NCI-H2029 treated with DMSO at 0.1 percent for 48 hours (cell line): Measurements from ENCODE around the gene SPSB1.

Experiments used
- DNase-seq: peaks from one replicate; lab custom pipeline; 2025; lab: John Stamatoyannopoulos, UW

SPSB1 gene

GRCh38 chr1:9345471-9345870, 52.8 kb downstream of the SPSB1 start:
- no peak for DNase-seq

GRCh38 chr1:9345922-9346321, 53.2 kb downstream of the SPSB1 start:
- no peak for DNase-seq

DNA sequence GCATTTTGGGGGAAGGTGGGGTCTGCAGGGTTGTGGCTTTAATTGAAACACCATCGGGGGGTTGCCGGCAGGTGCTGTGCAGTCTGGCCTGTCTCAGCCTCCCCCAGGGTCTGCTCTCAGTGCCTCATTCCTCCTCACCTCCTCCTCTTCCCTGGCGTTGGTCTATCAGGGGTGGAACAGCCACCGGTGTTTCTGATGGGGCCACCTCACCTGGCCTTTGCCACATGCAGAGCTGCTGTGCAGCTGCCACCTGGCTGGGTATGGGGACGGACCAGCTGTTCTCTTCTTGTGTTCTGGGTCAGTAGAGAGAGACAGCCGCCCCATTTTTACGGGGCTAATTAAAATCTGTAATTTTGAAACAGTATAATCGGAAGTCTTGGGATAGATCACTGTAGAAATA, 53.9 kb downstream of the SPSB1 start:
- DNase-seq: no peak

- DNase-seq: no peak
These were observed 54.6 kb downstream of the SPSB1 start for GRCh38 chr1:9347095-9347850.

GRCh38 chr1:9349331-9349851, 56.7 kb downstream of the SPSB1 start:
- DNase-seq: no peak

DNA sequence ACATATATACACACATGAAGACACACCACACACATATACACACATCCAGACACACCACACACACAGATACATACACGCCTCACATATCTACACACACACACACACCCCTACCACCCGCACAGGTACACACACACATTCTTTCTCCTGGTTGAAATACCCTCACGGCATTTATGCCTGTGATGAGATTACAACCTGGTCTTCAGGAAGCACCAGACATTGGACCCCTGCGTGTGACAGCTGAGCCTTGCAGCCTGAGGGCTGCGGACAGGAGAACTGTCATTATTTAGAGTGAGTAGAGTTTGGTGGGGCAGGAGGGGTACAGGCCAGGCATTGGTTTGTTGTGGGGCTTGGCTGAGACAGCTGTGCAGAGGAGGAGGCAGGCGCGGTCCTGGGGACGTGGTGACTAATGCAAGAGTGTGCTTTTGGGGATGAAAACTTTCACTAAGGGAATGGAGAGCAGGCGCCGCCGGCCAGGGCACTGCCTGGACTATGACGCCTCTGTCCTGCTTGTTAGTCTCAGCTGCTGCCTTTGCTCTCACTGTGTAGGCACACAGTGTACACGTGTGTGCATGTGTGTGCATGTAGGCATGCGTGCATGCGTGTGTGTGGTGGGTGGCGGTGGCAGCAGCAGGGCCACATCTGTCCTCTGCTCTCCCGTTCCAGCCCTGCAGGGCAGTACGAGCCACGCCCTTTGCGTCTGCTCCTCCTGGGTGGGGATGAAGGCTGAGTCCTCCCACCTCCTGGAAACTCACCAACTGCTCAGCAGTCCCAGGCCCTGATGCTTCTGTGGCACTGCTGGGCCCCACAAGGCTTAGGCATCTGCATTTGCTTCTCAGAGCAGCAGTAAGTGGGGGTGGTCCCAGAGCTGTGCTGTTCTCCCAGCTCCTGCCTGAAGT, 57.6 kb downstream of the SPSB1 start:
- DNase-seq: no peak

DNA sequence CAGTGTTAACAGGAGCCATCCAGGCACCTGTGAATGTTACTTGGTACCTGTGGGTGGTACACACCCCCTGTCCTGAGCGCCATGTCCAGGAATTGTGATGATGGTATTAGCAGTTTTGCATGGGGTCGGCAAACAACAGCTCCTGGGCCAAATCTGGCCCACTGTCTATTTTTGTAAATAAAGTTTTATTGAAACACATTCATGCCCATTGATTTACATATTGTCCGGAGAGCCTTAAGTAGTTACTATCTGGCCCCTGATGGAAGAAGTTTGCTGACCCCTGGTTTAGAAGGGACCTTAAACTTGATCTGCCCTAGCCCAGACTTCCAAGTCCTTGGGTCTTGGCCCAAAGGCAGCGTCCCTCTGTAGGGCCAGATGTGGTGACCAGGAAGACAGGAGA, 58.3 kb downstream of the SPSB1 start:
- DNase-seq: no peak

DNA sequence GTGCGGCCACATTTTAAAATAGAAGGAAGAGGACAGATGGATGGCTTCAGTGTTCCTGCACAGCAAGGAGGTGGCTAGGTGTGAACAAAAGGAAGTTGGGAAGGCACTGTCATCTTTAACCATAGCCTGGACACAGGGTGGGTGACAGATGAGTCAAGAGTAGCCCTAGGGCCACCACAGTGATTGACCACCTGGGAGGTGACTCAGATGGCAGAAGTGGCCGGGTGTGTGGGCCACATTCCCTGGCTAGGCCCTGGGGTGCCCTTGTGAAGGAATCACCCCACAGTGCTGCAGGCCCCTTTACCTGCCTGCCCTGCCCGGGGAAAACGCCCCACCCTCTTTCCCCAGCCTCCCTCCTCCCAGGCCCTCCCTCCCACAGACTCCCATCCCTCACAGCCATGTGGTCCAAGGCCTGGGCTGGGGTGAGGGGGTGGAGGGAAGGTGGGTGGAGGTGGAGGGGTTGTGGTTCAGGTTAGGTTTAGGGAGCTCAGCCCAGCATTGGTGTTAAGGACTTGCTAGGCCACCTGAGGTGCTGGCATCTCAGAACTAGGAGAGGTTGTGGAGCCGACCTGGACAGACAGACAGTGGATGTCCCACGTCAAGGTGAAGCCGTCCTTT, 59.1 kb downstream of the SPSB1 start:
- DNase-seq: no peak

GRCh38 chr1:9352377-9353134, 59.9 kb downstream of the SPSB1 start:
- no peak for DNase-seq

- DNase-seq: no peak
These were observed 62.8 kb downstream of the SPSB1 start for GRCh38 chr1:9355503-9355902.

- no peak for DNase-seq
These were observed 63.3 kb downstream of the SPSB1 start for GRCh38 chr1:9356021-9356420.

DNA sequence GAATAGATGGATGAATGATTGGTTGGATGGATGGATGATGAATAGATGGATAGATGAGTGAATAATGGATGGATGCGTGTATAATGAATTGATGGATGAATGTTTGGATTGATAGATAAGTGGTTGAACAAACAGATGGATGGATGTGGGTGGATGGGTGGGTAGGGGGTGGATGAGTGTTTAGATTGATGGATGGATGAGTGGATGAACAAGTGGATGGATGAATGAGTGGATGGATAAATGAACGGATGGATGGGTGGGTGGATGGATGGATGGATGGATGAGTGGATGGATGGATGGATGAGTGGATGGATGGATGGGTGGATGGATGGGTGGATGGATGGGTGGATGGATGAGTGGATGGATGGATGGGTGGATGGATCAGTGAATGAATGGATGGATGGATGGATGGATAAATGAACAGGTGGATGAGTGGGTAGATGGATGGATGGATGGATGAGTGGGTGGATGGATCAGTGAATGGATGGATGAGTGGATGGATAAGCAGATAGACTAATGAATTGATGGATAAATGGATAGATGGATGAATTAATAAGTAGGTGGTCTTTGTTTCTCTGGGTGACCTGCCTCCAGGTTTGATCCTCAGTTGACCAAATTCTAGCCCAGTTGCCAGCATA, 64.3 kb downstream of the SPSB1 start:
- no peak for DNase-seq

GRCh38 chr1:9357958-9358357, 65.3 kb downstream of the SPSB1 start:
- DNase-seq: no peak

- no peak for DNase-seq
These were observed 67.8 kb downstream of the SPSB1 start for GRCh38 chr1:9360371-9361064.

- no peak for DNase-seq
These were observed 69.1 kb downstream of the SPSB1 start for GRCh38 chr1:9361630-9362260.

DNA sequence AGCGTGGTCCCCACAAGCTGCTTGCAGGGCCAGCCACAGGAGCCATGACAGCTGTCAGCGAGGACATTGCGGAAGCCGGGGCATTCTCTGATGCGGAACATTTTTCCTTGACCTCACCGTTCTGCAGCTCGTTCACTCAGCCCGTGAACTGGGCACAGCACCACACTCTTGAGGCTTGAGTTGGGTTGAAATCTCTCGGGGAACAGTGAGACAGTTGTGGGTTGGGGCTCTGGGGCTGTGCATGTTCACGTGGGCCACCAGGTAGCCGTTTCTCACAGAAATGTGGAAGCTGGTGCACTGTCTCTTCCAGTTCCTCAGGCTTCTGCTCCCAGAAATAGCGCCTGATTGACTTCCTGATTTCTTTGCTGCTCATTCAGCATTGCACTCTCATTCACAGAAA, 69.8 kb downstream of the SPSB1 start:
- no peak for DNase-seq

DNA sequence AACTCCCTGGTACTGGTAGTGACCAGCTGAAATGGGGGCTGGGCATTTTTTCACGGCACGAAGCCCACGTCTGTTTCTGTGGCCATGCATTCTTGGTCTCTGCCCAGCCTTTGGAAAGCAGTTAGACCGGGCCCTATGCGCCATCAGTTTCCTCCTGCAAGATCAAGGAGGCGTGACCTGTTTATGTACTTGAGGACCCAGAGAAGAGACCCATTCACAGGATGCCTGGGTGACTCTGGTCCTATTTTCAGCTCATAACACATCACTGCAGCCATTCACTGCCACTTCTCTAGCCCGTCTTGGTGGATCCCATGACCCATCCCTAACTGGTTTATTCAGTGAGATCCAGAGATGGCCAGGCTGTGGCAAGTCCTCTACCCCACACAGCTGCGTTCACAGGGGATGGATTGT, 70.4 kb downstream of the SPSB1 start:
- no peak for DNase-seq

GRCh38 chr1:9366298-9366697, 73.6 kb downstream of the SPSB1 start:
- no peak for DNase-seq

- no peak for DNase-seq
These were observed 74.5 kb downstream of the SPSB1 start for GRCh38 chr1:9366943-9367780.
